ENCODE data around the gene HS3ST6.

DNA sequence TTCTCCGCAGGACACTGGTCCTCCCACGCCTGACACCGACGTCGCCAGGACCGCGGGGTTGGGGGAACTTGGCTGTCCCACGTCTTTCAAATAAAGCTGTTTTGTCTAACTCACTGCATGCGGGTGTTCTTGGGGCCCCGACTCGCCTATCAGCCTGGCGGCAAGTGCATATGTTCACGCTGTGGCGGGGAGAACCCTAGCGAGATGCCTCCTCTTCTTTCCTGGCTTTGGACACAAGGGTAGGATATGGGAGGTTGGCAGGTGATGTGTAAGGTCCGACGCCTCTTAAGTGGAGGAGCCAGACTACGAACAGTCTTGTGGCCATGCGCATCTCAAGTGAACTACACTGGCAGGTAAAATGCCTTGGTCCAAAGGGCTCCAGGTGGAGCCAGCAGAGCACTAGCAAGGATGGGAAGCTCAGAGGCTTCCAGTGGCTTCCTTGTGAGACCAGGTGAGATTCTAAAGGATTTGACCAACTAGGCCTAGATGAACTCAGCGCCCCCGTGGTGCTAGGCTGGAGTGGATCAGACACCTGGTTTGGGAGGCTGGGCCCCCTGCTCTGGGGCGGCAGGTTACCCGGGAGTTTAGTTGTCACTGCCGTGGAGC, 47.3 kb upstream of the HS3ST6 start:
- TF ChIP-seq EZH2 (IDR thresholded peaks at IDR 0.05; ENCODE audit: insufficient read depth, poor library complexity, severe bottlenecking) (no peak), EZH2phosphoT487 (IDR thresholded peaks at IDR 0.05; ENCODE audit: insufficient read depth, low read depth) (no peak)

Measured in GM23248 (cell line).